GM18499 (cell line): ENCODE results near the gene PTGFR.

ENCODE experiments used
- ATAC-seq: cut with Tn5 transposase; IDR thresholded peaks from one replicate; pipeline ENCODE4 v1.9.1; 2021; ENCODE audit warnings: moderate number of reproducible peaks; ENCODE audit not compliant: insufficient read depth, unreplicated experiment

PTGFR gene

DNA sequence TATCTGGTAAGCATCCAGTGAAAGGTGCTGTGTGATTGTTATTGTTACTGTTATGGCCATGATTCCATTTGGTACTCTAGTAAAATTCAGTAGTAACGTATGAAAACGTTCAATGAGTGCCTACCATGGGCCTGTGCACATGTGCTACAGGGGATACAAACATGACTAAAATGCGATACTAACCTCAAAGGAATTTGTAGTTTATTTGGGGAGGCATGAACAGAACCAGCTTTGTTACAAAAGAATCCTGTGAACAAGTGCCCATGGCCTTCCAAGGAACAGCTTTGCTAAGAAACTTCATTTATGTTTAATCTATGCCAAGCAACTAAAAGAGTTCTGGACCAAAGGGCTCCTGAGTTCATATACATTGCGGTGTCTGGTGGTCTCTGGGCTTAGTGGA, 28.7 kb downstream of the PTGFR start:
- ATAC-seq = no peak

- ATAC-seq = no peak
Observed at GRCh38 chr1:78520216-78520615, 29.4 kb downstream of the PTGFR start.

DNA sequence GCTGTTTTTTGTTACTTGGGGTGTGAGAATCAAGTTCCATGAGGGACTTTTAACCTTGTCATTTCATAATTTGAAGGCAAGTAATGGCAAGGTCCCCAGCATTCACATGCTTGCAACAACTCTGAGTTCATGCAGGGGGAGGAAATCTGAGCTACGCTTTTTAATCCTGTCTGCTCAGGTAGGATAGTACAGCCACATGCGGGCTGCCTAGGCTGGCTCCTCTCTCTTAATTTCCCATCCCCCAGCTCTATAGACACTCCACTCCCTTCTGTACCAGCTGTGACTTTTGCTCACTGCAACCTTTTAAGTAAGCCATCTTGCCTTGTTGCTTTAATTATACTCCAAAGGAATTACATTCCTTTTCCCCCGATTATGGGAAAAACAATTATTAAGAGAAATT, 30.1 kb downstream of the PTGFR start:
- ATAC-seq = no peak

GRCh38 chr1:78522136-78522535, 31.4 kb downstream of the PTGFR start:
- ATAC-seq = no peak

GRCh38 chr1:78526496-78526895, 35.7 kb downstream of the PTGFR start:
- no peak for ATAC-seq

DNA sequence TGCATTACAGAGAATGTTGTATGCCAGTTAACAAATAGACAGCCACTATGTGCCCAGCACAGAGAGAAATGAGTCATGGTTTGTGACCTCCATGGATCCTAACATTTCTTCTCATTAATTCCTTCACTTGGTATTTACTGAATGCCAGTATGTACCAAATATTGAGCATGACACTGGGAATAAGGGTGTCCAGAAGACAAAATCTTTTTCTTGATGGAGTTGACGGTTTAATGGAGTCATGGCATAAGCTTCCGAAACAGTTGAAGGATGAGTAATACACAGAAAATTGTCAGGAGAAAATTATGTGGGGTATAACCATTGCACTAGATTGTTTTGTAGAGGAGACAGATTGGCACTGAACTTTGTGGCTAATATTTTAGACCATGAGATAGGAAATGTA, 36.9 kb downstream of the PTGFR start:
- no peak for ATAC-seq

GRCh38 chr1:78533527-78533926, 42.8 kb downstream of the PTGFR start:
- ATAC-seq = no peak

GRCh38 chr1:78535286-78535685, 44.5 kb downstream of the PTGFR start:
- no peak for ATAC-seq

DNA sequence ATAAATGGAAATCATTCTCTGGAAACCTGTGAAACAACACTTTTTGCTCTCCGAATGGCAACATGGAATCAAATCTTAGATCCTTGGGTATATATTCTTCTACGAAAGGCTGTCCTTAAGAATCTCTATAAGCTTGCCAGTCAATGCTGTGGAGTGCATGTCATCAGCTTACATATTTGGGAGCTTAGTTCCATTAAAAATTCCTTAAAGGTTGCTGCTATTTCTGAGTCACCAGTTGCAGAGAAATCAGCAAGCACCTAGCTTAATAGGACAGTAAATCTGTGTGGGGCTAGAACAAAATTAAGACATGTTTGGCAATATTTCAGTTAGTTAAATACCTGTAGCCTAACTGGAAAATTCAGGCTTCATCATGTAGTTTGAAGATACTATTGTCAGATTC, 45.7 kb downstream of the PTGFR start:
- ATAC-seq = no peak

DNA sequence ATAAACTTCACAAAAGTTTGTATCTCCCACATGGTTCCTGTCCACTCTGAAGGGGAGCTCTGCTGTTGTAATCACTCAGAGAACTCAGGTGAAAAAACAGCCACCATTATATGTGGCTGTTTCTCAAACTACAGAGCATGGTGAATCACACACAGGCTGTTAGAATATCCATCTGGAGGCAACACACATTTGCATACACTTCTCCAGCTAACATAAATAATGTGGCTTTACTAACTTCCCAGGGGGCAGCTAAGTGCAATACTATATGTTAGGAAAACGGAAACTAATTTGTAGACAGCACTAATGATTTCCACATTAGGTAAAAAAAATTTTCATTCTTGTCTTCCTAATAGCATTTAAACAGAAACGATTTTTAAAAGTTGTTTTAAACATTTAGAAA, 49.3 kb downstream of the PTGFR start:
- no peak for ATAC-seq

DNA sequence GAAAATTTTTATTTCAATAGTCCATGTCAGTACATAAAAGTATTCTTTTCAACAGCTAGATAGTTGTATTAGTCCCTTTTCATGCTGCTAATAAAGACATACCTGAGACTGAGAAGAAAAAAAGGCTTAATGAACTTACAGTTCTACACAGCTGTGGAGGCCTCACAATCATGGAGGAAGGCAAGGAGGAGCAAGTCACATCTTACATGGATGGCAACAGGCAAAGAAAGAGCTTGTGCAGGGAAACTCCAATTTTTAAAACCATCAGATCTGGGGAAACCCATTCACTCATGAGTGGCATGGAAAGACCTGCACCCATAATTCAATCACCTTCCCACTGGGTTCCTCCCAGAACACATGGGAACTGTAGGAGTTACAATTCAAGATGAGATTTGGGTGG, 50.7 kb downstream of the PTGFR start:
- ATAC-seq = no peak

DNA sequence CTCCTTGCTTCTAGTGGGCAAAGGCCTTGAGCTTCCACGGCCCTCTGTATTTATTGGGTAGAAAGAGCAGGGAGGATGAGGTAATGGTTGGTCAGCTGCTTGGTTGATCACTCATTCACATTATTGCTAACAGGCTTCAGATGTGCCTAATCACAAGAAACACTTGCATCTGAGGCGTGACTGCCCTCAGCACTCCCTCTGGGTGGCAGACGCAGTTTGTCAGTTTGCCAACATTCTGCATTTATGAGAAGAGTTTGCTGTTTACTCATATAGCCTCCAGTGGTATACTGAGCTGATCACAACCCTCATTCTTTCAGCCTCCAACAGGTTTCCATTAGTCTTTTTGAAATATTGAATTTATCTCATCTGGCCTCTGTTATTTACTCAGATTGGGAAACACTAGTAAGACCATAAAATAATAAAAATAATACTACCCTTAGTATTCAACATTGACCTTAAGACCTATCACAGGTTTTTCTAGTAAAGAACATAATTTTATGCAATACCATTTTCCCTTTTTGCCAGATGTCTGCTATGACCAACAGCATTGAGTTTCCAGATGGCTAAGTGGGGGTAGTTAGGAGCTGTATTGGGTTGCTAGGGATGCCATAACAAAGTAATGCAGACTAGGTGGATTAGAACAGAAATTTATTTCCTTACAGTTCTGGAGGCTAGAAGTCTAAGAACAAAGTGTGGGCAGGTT, 53.3 kb downstream of the PTGFR start:
- no peak for ATAC-seq

GRCh38 chr1:78547081-78547480, 56.3 kb downstream of the PTGFR start:
- ATAC-seq = no peak

DNA sequence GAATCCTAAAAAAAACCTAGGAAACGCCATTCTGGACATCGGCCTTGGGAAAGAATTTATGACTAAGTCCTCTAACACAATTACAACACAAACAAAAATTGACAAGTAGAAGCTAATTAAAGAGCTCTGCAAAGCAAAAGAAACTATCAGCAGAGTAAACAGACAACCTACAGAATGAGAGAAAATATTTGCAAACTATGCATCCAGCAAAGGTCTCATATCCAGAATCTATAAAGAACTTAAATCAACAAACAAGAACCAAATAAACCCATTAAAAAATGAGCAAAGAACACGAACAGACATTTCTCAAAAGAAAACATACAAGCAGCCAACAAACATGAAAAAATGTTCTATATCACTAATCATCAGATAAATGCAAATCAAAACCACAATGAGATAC, 58.6 kb downstream of the PTGFR start:
- ATAC-seq = no peak

DNA sequence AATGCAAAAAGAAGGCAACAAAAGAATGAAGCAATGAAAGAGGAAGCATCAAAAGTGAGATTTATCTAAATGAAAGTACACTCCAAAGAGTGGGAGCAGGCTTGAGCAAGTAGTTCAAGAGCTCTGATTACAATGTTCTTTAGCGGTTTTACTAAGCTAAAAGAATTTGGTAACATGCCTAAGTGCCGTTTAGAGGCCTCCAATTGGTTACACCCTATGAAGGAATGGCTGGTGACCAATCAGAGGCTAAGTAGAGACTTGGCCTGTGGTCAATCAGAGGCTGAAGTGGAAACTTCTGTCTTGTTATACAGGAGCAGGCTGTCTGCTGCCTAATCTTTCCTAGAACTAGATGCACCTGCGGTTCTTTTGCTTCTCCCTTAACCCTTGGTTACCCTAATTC, 59.1 kb downstream of the PTGFR start:
- ATAC-seq = no peak

- ATAC-seq = no peak
Observed at GRCh38 chr1:78553859-78554258, 63.1 kb downstream of the PTGFR start.

GRCh38 chr1:78554840-78555239, 64.1 kb downstream of the PTGFR start:
- ATAC-seq = no peak

DNA sequence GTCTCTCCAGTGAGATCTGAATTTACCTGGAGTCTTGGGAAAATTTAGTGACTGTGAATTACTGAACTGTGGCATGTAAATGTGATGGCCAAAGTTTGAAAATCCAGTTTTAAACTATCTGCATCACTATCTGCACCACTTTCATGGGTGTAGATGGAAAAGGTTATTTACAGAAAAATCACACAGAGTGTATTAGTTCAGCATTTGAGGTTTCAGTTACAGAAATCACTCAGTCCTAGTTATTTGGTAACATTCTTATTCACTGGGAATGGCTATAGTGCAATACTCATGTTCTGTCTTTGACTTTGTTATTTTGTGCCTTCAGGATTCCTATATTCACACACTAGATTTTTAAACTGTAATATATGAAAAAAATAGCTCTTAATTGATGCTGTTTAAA, 68.9 kb downstream of the PTGFR start:
- no peak for ATAC-seq

DNA sequence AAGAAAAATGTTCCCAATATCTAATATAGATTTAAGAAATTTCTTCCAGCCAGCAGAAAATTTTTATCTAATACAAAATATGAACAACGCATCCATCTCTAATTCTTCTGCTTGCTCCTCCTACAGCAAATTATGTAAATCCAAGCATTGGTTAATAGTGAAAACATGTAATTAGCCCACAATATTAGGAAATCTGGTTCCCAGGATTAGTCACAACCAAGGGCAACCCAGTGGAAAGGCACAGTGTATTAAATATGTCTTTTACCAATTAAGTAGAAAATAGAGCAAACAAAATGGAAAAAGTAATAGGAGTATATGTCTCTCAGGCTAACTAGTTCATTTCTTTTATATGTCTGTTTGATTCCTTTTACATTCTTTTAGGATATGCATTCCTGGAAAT, 70.0 kb downstream of the PTGFR start:
- ATAC-seq = no peak

- no peak for ATAC-seq
Observed at GRCh38 chr1:78561856-78562255, 71.1 kb downstream of the PTGFR start.

- no peak for ATAC-seq
Observed at GRCh38 chr1:78565393-78565792, 74.6 kb downstream of the PTGFR start.

- no peak for ATAC-seq
Observed at GRCh38 chr1:78570539-78570938, 79.8 kb downstream of the PTGFR start.
